WI38 (cell line): ENCODE measurements around the gene AHDC1.
"Not testable (repeated sequence)": the region's sequence is repeated elsewhere in the genome, so short reads cannot be mapped to it uniquely, and the experiment has no call there.

ENCODE experiments used
- H3K4me3 ChIP-seq: 2 replicates; pipeline ENCODE4 v1.5.1; 2011; ENCODE audit warnings: low read depth, mild to moderate bottlenecking, control low read depth, low read length
- TF ChIP-seq, protein P1 (sequence below): IDR thresholded peaks from 2 replicates; pipeline ENCODE4 v1.5.1; 2012; ENCODE audit warnings: low read depth, mild to moderate bottlenecking, control low read depth, low read length

AHDC1 gene

GRCh38 chr1:27626031-27626935 is 22.3 kb upstream of the AHDC1 start:
- H3K4me3 ChIP-seq, result no peak overlapping the region
- TF ChIP-seq, protein P1, sequence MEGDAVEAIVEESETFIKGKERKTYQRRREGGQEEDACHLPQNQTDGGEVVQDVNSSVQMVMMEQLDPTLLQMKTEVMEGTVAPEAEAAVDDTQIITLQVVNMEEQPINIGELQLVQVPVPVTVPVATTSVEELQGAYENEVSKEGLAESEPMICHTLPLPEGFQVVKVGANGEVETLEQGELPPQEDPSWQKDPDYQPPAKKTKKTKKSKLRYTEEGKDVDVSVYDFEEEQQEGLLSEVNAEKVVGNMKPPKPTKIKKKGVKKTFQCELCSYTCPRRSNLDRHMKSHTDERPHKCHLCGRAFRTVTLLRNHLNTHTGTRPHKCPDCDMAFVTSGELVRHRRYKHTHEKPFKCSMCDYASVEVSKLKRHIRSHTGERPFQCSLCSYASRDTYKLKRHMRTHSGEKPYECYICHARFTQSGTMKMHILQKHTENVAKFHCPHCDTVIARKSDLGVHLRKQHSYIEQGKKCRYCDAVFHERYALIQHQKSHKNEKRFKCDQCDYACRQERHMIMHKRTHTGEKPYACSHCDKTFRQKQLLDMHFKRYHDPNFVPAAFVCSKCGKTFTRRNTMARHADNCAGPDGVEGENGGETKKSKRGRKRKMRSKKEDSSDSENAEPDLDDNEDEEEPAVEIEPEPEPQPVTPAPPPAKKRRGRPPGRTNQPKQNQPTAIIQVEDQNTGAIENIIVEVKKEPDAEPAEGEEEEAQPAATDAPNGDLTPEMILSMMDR, result no peak

- TF ChIP-seq, protein P1, result no peak
These were observed 20.7 kb upstream of the AHDC1 start for GRCh38 chr1:27624467-27625178.

GRCh38 chr1:27623327-27624212 is 19.6 kb upstream of the AHDC1 start:
- TF ChIP-seq, protein P1, result no peak
- H3K4me3 ChIP-seq, result no peak overlapping the region

More at GRCh38 chr1:27624467-27625178, 20.7 kb upstream of the AHDC1 start:
- H3K4me3 ChIP-seq, result no peak overlapping the region

GRCh38 chr1:27622828-27623227 is 18.9 kb upstream of the AHDC1 start:
- TF ChIP-seq, protein P1, result no peak
- H3K4me3 ChIP-seq, result no peak overlapping the region

GRCh38 chr1:27621051-27621920 is 17.3 kb upstream of the AHDC1 start:
- no peak overlapping the region for H3K4me3 ChIP-seq
- TF ChIP-seq, protein P1, result no peak

- not testable (repeated sequence) for H3K4me3 ChIP-seq
These were observed 16.0 kb upstream of the AHDC1 start for GRCh38 chr1:27619782-27620438.
